Heart left ventricle (tissue), 16 donors: ENCODE measurements around the gene LAMC3. TPM values are rescaled to one million over a fixed set of nuclear protein-coding genes. Genes with fewer than 3 reads are reported as not detected.
A peak's percentile ranks its signal among the peaks of the same experiment; 100 is the strongest.

ENCODE experiments used
- ATAC-seq, 4 donors: fragments of 200-7000 bp; cut with Tn5 transposase; one replicate each; pipeline ENCODE4 v1.9.1; 2020 to 2022; ENCODE audit warnings: moderate library complexity in 4 of 4, mild to moderate bottlenecking in 3 of 4, moderate number of reproducible peaks in 1 of 4
- DNase-seq, 5 donors: peaks; one replicate each; pipeline ENCODE4 v3.0.0-alpha.2; 2020
- H3K27ac ChIP-seq, 12 donors: fragments of 200-600 bp; sonication (generic) in 4 of 12; one replicate each; pipeline versions ENCODE4 v1.5.0 to v1.8.0; 2016 to 2022; ENCODE audit warnings: mild to moderate bottlenecking in 2 of 12
- H3K27me3 ChIP-seq, 9 donors: fragments of 200-600 bp; sonication (generic) in 2 of 9; one replicate each; pipeline versions ENCODE4 v1.5.1 to v1.8.0; 2016 to 2022; ENCODE audit warnings: mild to moderate bottlenecking in 3 of 9
- H3K36me3 ChIP-seq, 9 donors: fragments of 200-600 bp; sonication (generic) in 2 of 9; one replicate each; pipeline versions ENCODE4 v1.5.0 to v1.8.0; 2018 to 2022; ENCODE audit warnings: mild to moderate bottlenecking in 2 of 9
- H3K4me1 ChIP-seq, 12 donors: fragments of 200-600 bp; sonication (generic) in 4 of 12; one replicate each; pipeline versions ENCODE4 v1.5.0 to v1.8.0; 2016 to 2022; ENCODE audit warnings: mild to moderate bottlenecking in 3 of 12
- H3K4me3 ChIP-seq, 12 donors: fragments of 200-600 bp; sonication (generic) in 4 of 12; one replicate each; pipeline versions ENCODE4 v1.5.0 to v1.8.0; 2017 to 2022; ENCODE audit warnings: mild to moderate bottlenecking in 9 of 12, moderate library complexity in 4 of 12
- H3K9me3 ChIP-seq, 12 donors: fragments of 200-600 bp; sonication (generic) in 4 of 12; one replicate each; pipeline versions ENCODE4 v1.5.0 to v1.8.0; 2016 to 2022; ENCODE audit warnings: mild to moderate bottlenecking in 1 of 12
- CTCF ChIP-seq, 12 donors: fragments of 200-600 bp; sonication (generic) in 4 of 12; IDR thresholded peaks; one replicate each; pipeline versions ENCODE4 v1.5.0 to v1.8.0; 2018 to 2022; ENCODE audit warnings: antibody characterized with exemption in 12 of 12, mild to moderate bottlenecking in 5 of 12
- POLR2A ChIP-seq, 2 donors: fragments of 450-650 bp; IDR thresholded peaks; one replicate each; pipeline ENCODE4 v1.6.1; 2017; ENCODE audit warnings: antibody characterized with exemption in 2 of 2, mild to moderate bottlenecking in 2 of 2, moderate library complexity in 2 of 2
- WGBS, 4 donors: extraction: QIAGEN DNeasy Blood & Tissue Kit in 2 of 4; methylation state at CpG; one replicate each; pipeline versions ENCODE4 v1.1.5 to v1.1.7; 2013 to 2018; 5-methylcytosine and 5-hydroxymethylcytosine counted together
- intact Hi-C, 10 donors: fragments of 100-400 bp; cut with DNase I; formaldehyde crosslinking; loops; one replicate each; pipeline versions ENCODE4 v1.11.1 to v1.14.2; 2022
- polyA plus RNA-seq, 2 donors: library from polyadenylated mRNA; stranded (reverse); fragments of 200-250 nt; gene quantifications; one replicate each; pipeline ENCODE4 v1.2.3, GENCODE V29; 2013
- total RNA-seq, 9 donors: library from RNA; depleted of rRNA in 2 of 9; stranded (reverse); fragments of >200 nt in 2 of 9; fragmentation: NEBNext Ultra II Directional in 3 of 9; extraction: Animal tissue kit (Norgen Biotek cat#: 25700) in 3 of 9; gene quantifications; one replicate each; pipeline versions ENCODE4 v1.1.0 to v1.2.4, GENCODE V29; 2016 to 2023
- donor health status: ischemic (EF 13 %, LVEDD 7.1; RV severe dilation, severe dysfunction).
- donor health status: healthy with polysubstance abuse.
- donor health status: DM: no; HTN: yes; CAD: no.
- donor health status: DM: no; HTN: no; CAD: no.
- donor health status: ischemic (EF 25% LVEDD 6.9; RV normal size, moderate dysfunction).
- donor health status: ischemic (EF 25% LVEDD 5.7; RV mildly dilated, moderate dysfunction).
- donor health status: healthy.
- donor health status: DM: yes; HTN: yes; CAD: no.
- donor health status: ischemic (EF 35%, LVEDD 5.7; RV mildly dilated, moderate dysfunction).
- donor health status: nonischemic (EF 11% LVEDD 7.7; RV severe dilation, severe dysfunction).
- donor health status: DM: yes; HTN: yes; CAD: no.
- donor health status: PGD.
- donor health status: ischemic (EF 29% LVEDD 5.4; RV normal size, mild dysfunction).
- donor health status: nonischemic (EF 23%, LVEDD 6.1; RV moderate dilation, normal function).

Gene LAMC3
- total and polyA plus RNA-seq, 11 donors: 0.11 to 1.8 (median 0.67) TPM

DNA sequence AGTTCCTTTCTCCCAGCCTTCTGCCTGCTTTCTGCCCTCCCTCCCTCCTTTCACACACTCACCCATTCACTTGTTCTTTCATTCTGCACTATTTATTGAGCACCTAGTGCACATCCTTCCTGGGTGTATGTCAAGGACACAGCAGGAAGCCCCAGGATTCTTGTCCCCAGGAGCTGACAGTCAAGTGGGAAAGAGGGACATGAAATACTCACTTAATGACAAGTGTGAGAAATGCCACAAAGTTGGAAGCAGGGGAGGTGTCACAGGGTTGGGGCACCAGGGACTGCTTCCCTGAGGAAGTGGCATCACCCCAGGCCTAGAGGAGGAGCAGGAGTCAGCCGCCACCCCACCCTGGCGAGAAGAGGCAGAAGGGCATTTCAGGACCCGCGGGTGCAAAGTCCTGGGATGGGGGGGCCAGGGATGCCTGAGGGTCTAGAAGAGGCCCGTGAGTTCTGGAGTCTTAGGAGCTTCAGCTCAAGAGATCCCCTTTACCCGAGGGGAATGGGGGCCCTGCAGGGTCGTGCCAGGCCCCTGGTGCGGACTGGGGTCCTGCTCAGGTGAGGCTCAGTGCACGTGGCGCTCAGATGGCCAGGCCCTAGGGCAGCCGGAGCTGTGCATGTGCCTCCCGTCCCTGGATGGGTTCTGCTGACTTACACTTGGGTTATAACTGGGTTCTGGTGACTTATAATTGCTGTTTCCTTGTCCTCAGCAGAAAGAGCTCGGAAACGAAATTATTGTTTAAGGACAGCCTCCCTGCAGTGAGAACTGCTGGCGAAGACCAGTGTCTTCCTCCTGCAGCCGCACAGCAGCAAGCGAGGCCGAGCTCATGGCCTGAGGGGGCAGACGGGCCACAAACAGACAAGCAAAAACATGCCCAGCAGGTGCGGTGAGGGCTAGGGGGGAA, 16.9 kb upstream of the LAMC3 start:
- WGBS, 4 donors: 83 to 87% (median 85%) methylated on average over 16 to 20 of the region's 20 CpGs
- no peak for TF ChIP-seq CTCF (IDR thresholded peaks at IDR 0.05)
- no peak for TF ChIP-seq POLR2A (IDR thresholded peaks at IDR 0.05)
- H3K36me3 ChIP-seq: no peaks in the 10 kb centered on the region
- DNase-seq (peak in 1 of 5 donors; percentile 51), ATAC-seq (no peak)
- intact Hi-C loops: loop anchor here in 1 of 10 donors (10.0 kb wide), 1 partner anchor 287 kb away; no protein-coding TSS in a partner anchor
- H3K9me3 ChIP-seq: no peaks in the 10 kb centered on the region
- no peak overlapping the region for H3K4me3 ChIP-seq
- H3K27me3 ChIP-seq: peaks cover 0 to 10% (median 0%) of the 10 kb centered on the region in 9 donors
- H3K27ac ChIP-seq: no peak overlapping the region
- peaks cover 0 to 13% (median 0%) of the 10 kb centered on the region in 12 donors for H3K4me1 ChIP-seq

DNA sequence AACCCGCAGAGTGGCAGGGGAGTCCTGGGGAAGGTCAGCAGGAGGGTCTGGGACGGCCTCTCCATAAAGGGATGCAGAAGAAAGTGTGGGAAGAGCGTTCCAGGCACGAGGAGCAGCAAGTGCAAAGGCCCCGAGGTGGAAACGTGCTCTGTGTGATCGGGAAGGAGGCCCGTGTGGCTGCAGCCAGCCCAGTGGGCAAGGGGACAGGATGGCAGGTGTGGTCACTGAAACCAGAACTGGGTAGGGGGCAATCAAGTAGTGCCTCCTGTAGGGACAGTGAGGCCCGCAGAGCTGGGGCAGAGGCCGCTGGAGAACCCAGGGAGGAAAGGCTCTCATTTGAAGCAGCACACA, 16.3 kb upstream of the LAMC3 start:
- Histone ChIP-seq H3K4me1 (peaks cover 0 to 13% (median 0%) of the 10 kb centered on the region in 12 donors), H3K27me3 (peaks cover 0 to 10% (median 0%) of the 10 kb centered on the region in 9 donors), H3K9me3 (no peaks in the 10 kb centered on the region), H3K36me3 (no peaks in the 10 kb centered on the region), H3K27ac (no peak overlapping the region), H3K4me3 (no peak overlapping the region)
- WGBS, 4 donors: 93 to 94% (median 93%) methylated on average over 10 of the region's 10 CpGs
- intact Hi-C loops: loop anchor here in 1 of 10 donors (10.0 kb wide), 1 partner anchor 288 kb away; no protein-coding TSS in a partner anchor
- ATAC-seq (no peak), DNase-seq (no peak)
- TF ChIP-seq CTCF (IDR thresholded peaks at IDR 0.05): no peak

- H3K27ac ChIP-seq: no peak overlapping the region
- DNase-seq: peak in 1 of 5 donors; percentile 58
- 60 to 86% (median 76%) methylated on average over 8 to 14 of the region's 14 CpGs for WGBS, 4 donors
- H3K9me3 ChIP-seq: no peaks in the 10 kb centered on the region
- TF ChIP-seq CTCF (IDR thresholded peaks at IDR 0.05) (no peak), POLR2A (IDR thresholded peaks at IDR 0.05) (no peak)
- ATAC-seq: no peak
- no peaks in the 10 kb centered on the region for H3K36me3 ChIP-seq
- no peak overlapping the region for H3K4me3 ChIP-seq
- H3K27me3 ChIP-seq: peaks cover 0 to 13% (median under 1%) of the 10 kb centered on the region in 9 donors
- H3K4me1 ChIP-seq: peaks cover 0 to 13% (median 0%) of the 10 kb centered on the region in 12 donors
- intact Hi-C loops: loop anchor here in 1 of 10 donors (10.0 kb wide), 1 partner anchor 289 kb away; no protein-coding TSS in a partner anchor
Observed at GRCh38 chr9:130993303-130994030, 15.5 kb upstream of the LAMC3 start.
